Right forelimb (tissue), 1 donor: ENCODE measurements around the gene GCK.
A peak's percentile ranks its signal among the peaks of the same experiment; 100 is the strongest.

Experiments used
- DNase-seq: peaks from one replicate; pipeline ENCODE4 v3.0.0-alpha.2; 2018

The GCK gene

DNA sequence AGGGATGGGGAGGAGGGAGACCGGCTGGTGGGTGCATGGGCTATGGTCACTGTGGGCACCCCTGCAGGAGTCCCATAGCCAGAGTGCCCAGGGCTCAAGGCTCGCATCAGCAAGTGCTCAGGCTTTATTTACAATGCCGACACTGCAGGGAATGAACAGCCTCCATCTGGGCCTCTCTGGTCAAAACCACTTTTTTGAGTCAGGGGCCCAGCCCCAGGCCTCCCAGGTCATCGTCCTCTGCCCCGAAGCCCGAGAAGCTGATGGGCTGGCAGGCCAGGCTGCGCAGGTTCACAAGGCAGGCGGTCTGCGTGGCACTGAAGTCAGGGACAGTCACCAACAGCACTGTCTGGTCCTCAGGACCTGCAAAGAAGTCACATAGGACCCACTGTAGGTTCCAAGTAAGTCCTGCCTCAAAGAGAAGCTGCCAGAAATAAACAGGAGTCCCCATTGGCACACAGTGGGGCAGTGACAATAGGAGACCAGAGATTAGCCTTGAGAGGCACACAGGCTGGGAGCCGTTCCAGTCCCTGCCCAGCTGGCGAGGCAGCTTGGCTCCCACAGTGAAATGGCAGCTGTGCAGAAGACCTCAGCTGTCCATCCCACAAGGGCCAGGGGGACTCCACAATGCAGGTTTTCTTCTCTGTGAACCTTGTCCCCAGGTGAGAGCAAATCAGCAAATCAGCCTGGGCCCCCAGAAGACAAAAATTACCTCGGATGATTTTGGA, 74.5 kb downstream of the GCK start:
- DNase-seq, result no peak

DNA sequence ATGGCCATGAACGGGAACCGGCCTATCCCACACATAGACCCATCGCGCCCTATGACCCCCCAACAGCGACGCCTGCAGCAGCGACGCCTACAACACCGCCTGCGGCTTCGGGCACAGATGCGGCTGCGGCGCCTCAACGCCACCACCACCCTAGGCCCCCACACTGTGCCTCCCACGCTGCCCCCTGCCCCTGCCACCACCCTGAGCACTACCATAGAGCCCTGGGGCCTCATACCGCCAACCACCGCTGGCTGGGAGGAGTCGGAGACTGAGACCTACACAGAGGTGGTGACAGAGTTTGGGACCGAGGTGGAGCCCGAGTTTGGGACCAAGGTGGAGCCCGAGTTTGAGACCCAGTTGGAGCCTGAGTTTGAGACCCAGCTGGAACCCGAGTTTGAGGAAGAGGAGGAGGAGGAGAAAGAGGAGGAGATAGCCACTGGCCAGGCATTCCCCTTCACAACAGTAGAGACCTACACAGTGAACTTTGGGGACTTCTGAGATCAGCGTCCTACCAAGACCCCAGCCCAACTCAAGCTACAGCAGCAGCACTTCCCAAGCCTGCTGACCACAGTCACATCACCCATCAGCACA, 75.4 kb downstream of the GCK start:
- no peak for DNase-seq

DNA sequence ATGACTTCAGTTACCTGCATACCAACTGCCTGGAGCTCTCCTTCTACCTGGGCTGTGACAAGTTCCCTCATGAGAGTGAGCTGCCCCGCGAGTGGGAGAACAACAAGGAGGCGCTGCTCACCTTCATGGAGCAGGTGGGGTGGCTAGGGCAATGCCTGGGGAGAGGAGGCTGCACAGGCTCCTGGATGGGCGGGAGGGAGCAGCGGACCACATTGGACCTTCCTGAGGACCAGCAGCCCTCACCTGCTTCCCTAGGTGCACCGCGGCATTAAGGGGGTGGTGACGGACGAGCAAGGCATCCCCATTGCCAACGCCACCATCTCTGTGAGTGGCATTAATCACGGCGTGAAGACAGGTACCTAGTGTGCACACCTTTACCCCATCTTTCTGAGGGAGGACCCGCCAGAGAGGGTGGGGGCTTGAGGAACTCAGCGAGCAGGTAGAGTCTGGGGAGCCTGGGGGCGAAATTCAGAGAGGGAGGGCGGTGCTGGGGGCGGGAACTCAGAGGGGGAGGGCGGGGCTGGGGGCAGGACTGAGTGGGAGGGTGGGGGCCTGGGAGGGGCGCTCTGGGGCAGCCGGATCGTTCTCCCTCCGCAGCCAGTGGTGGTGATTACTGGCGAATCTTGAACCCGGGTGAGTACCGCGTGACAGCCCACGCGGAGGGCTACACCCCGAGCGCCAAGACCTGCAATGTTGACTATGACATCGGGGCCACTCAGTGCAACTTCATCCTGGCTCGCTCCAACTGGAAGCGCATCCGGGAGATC, 76.1 kb downstream of the GCK start:
- DNase-seq, result no peak

DNA sequence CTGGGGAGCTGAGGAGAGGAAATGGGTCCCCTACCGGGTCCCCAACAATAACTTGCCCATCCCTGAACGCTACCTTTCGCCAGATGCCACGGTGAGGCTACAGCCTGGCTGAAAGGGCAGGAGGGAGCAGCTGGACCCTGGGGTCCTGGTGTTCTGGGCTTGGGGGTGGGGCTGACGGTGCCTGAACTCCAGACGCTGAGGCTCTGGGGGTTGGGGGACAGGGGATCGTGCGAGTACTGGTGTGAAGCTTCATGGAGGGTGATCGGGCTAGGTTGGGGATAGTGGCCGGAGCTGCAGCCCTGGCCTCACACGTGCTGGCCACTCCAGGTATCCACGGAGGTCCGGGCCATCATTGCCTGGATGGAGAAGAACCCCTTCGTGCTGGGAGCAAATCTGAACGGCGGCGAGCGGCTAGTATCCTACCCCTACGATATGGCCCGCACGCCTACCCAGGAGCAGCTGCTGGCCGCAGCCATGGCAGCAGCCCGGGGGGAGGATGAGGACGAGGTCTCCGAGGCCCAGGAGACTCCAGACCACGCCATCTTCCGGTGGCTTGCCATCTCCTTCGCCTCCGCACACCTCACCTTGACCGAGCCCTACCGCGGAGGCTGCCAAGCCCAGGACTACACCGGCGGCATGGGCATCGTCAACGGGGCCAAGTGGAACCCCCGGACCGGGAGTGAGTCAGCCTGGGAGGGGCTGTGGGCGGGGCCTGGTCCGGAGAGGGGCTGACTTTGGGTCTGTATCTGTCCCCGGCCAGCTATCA, 76.8 kb downstream of the GCK start:
- no peak for DNase-seq

DNA sequence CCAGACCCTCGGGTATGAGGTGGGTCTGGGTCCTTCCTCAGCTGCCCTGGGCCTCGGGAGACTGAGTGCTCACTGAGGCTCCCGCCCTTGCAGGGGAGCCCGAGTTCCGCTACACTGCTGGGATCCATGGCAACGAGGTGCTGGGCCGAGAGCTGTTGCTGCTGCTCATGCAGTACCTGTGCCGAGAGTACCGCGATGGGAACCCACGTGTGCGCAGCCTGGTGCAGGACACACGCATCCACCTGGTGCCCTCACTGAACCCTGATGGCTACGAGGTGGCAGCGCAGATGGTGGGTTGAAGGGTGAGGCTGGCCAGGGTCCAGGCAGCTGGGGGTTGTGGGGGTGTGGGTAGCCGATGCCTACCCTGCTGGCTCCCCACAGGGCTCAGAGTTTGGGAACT, 77.5 kb downstream of the GCK start:
- DNase-seq, result no peak

DNA sequence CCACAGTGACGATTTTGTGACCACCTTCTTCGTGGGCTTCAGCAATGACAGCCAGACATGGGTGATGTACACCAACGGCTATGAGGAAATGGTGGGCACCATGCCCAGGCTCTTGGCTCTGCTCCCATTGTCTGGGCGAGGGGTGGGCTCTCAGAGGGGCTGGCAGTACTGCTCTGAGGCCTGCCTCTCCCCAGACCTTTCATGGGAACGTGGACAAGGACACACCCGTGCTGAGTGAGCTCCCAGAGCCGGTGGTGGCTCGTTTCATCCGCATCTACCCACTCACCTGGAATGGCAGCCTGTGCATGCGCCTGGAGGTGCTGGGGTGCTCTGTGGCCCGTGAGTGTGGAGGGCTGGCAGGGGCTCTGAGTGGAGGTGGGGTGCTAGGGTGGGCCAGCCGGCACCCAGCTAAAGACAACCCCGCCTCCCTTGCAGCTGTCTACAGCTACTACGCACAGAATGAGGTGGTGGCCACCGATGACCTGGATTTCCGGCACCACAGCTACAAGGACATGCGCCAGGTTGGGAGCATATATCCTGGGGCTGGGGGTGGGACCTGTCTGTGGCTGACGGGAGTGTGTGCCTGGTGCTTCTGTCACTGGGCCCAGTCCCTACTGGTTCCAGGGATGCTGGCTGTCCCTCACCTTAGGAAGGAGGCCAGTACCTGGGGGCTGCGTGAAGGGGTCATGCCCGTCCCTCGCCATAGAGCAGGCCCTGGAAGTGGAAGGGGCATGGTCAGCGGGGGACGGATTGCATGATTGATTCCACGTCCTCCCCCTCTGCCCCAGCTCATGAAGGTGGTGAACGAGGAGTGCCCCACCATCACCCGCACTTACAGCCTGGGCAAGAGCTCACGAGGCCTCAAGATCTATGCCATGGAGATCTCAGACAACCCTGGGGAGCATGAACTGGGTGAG, 78.3 kb downstream of the GCK start:
- DNase-seq, result no peak

DNA sequence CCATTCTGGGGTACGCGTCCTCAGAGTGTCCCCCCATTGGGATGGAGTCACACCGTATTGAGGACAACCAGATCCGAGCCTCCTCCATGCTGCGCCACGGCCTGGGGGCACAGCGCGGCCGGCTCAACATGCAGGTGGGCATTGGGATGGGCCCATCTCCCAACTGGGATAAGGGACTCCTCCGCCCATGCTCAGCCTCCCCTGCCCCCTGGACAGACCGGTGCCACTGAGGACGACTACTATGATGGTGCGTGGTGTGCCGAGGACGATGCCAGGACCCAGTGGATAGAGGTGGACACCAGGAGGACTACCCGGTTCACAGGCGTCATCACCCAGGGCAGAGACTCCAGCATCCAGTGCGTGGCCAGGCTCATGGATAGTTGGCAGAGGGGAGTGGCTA, 79.2 kb downstream of the GCK start:
- no peak for DNase-seq

DNA sequence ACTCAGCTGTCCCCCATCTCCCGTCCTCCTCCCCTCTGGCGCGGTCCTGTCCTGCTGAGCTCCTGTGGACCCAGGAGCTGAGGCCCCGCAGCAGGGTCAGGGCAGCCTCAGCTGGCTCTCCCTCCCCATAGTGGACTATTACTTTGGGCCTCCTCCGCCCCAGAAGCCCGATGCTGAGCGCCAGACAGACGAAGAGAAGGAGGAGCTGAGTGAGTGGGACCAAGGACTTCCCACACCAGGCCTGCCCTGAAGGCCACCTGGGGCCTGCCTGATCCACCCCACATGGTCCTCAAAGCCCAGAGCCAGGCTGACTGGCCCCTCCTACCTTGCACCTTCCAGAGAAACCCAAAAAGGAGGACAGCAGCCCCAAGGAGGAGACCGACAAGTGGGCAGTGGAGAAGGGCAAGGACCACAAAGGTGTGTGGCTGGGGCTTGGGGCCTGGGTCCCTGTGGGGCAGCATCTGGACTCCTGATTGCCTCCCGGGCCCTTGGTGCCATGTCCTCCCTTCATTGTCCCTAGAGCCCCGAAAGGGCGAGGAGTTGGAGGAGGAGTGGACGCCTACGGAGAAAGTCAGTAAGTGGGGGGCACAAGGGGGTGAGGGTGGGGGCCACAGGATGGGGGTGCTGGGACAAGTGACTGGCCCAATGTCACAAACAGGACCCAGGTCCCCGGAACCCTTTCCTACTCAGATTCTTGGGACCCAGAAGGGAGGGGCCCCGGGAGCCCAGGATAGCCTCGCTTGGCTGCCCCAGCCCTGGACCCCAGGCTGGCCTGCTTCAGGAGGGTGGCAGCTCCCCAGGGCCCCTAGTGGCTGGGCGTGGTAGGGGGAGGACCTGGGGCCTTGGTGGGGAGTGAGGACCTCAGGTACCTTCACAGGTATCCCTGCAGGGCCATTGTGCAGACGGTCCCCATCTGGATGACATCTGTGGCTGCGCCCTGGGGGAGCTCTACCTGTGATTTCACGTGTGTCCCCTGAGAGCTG, 80.2 kb downstream of the GCK start:
- DNase-seq, result no peak

DNA sequence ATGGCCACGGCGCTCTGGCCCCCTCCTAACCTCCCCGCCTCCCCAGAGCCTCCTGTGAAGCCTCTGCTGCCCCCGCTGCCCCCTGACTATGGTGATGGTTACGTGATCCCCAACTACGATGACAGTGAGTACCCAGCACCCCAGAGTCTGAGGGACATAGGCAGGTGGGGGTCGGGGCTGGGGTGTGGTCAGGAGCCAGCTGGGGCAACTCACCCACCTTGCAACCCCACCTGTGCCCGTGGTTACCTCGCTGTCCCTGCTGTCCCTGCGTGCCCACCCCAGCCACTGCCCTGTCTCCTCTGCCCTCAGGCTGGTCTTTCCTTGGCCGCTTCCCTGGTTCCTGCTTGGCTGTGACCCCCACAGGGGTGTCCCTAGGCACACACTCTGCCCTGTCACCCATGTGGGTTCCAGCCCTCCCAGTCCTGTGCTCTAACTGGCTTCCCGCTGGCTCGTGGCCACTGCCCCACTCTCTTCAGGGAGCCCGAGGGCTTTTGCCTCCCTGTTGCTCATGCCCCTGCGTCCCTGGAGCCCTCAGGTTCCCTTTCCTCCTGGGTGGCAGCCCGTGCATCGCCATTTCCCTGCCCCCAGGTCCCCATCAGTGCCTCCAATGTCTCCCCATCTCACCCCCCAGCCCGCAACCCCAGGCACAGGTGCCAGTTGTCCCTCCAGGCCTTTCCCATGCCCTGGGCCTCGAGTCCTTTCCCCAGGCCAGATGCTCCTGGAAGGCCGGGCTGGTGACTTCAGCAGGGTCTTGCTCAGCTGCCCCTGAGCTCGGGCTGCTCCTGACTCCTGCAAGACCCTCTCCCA, 81.1 kb downstream of the GCK start:
- no peak for DNase-seq

DNA sequence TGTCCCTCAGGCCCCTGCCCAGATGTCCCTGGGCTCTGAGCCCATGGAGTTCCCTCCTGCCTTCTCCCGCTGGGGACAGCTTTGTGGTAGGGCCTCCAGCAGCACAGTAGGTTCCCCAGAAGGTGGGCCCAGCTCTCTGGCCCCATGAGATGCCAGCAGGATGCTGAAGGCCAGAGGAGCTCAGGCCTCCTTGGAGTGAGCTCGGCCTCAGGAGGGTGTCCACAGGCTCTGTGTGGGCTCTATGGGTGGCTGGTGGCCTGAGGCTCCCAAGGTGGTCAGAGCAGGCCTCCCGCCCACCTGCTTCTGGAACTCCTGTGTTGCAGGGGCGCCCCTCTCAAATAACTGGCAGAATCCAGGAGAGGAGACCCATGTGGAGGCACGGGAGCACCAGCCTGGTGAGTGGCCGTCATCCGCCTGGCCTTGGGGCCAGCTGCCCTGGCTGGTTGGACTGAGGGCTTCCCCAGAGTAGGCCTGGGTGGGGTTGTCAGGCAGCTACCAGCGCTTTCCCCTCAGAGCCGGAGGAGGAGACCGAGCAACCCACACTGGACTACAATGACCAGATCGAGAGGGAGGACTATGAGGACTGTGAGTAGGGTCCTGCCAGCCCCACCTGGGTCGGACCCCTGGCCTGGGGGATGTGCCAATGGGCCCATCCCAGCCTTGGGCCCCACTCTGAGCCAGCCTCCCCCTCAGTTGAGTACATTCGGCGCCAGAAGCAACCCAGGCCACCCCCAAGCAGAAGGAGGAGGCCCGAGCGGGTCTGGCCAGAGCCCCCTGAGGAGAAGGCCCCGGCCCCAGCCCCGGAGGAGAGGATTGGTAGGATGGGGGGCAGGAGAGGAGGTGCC, 81.9 kb downstream of the GCK start:
- no peak for DNase-seq

DNA sequence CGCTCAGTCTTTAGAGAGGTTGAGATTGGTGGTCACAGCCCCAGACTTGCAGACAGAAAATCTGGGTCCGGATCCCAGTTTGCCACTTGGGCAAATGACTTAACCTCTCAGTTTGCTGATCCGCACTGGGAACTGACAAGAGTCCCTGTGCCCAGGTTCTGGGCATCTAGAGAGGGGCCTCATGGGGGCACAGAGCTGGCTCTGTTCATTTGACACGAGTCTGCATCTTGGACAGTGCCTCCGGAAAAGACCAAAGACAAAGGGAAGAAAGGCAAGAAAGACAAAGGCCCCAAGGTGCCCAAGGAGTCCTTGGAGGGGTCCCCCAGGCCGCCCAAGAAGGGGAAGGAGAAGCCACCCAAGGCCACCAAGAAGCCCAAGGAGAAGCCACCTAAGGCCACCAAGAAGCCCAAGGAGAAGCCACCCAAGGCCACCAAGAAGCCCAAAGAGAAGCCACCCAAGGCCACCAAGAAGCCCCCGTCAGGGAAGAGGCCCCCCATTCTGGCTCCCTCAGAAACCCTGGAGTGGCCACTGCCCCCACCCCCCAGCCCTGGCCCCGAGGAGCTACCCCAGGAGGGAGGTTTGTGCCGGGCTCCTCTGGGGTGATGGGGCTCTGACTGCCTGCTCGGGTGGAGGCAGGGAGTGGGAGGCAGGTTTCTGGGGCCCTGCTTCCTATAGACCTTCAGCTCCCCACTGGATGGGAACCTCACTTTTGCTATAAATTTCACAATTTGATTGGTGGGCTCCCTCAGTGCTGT, 82.8 kb downstream of the GCK start:
- no peak for DNase-seq

DNA sequence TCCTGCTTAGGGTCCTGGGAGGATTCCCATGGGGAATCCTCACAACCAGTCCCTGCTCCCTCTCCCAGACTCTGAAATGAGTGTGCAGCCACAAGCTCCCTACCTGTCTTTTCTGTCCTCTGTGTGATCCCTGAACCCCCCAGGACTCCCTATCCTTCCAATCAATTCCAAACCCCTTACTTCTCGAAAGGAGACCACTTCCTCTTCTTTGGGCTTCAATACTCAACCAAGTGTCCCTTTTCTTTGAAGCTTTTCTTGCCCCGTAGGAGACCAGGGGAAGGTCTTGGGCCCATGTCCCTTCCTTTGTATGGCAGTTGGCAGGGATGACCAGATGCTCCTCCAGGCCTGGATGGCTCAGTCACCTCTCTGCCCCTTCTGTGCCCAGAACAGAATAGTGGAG, 83.4 kb downstream of the GCK start:
- no peak for DNase-seq

DNA sequence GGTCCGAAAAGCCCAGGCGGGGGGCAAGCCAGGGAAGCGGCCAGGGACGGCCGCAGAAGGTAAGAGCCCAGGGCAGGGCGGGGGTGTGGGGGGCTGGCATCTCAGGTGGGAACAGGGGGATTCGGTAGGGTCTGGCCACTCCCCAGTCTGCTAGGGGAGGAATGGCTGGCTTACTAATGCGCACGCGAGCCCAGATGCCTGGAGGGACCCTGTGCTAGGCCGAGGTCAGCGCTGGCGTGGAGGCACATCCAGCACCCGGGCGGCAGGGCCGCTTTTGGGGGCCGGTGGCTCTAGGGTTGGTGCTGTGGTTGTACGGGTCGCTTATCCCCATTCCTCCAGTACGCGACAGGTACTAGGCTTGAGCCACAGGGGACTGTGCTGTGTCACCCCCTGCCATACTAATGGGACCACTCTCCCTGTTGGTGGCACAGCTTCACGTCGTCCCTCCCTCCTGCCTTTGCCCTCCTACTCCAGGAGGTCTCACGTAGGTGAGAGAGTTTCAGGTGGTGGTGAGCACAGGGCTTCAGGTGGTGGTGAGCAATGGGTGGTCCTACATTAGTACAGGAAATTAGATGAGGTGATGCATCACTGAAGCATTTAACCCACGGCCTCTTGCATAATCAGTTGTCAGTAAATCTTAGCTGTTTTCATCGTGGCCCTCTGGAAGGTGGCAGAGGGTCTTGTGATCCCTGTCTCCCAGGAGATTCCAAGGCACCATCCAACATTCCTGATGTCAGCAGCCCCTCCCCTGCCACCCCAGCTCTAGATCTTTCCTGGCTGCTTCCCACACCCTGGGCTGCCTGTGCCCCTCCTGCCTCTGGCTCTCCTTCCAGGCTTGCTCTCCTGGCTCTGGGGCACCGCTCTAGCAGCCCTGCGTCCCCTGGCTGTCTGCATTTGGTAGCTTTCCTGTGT, 84.1 kb downstream of the GCK start:
- no peak for DNase-seq

DNA sequence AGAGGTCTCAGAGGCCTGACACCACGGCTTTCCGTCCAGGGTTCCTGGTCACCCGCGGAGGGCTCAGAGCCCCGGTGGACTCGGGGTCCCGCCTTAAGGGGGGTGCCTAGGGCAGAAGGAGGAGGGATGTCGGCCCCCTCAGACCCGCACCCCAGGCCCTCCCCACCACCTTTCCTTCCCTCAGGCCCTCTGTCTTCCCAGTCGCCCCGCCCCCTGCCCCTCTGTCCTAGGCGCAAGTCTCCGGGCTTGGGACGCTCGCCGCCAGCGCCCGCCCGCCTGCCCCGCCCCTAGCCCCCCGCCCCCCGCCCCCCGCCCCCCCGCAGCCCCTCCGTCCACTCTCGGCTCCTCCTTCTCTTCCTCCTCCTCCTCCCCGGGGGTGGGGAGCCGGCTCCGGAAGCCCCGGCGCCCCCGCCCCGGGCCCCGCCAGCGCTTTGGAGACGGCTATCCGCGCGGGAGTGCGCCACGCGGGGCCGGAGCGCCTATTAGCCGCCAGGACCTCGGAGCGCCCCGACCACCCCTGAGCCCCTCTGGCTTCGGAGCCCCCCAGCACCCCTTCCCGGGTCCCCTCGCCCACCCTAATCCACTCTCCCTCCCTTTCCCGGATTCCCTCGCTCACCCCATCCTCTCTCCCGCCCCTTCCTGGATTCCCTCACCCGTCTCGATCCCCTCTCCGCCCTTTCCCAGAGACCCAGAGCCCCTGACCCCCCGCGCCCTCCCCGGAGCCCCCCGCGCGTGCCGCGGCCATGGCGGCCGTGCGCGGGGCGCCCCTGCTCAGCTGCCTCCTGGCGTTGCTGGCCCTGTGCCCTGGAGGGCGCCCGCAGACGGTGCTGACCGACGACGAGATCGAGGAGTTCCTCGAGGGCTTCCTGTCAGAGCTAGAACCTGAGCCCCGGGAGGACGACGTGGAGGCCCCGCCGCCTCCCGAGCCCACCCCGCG, 85.0 kb downstream of the GCK start, which contains the start of gene AEBP1:
Gene AEBP1, plus strand, starts transcription at position 423 of the 937 bp plus-strand sequence. Its CDS starts 321 bp downstream, at position 744.
- DNase-seq, result peak; percentile 70

DNA sequence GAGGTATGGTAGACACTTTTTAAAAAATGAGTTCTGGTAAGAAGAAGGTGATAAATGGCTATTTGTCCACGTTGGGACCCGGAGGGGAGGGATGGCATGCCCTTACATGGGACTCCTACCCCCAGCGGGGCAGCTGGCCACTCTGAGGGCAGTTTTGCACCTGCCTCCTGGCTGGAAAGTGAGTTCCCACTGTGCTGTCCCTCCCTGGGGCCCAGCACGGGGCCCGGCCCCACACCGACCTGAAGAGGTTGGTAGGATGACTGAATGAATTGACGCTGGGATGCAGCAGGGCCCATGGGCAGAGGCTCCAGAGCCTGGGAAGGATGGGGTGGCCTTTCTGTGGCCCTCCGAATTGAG, 85.7 kb downstream of the GCK start:
- no peak for DNase-seq
